Fibroblast of mammary gland (primary cell): ENCODE measurements around the gene CP.

Experiments used
- DNase-seq: peaks from one replicate; pipeline ENCODE4 v3.0.0-alpha.2; 2010; ENCODE audit warnings: low read depth
- H3K4me3 ChIP-seq: 2 replicates; pipeline ENCODE4 v1.5.1; 2011; ENCODE audit warnings: low read depth, mild to moderate bottlenecking, low read length, moderate library complexity; ENCODE audit not compliant: control insufficient read depth
- TF ChIP-seq, protein P1 (sequence below): conservative IDR thresholded peaks from 2 replicates; pipeline ENCODE4 v1.5.1; 2011; ENCODE audit warnings: low read depth, low read length, inconsistent platforms; ENCODE audit not compliant: control insufficient read depth, insufficient read depth

The CP gene

GRCh38 chr3:149221783-149222517 is at the start of gene CP:
CP (minus strand) TSS chr3:149221829; CDS start chr3:149221792, 37 bp downstream.
- no peak for DNase-seq
- TF ChIP-seq, protein P1, sequence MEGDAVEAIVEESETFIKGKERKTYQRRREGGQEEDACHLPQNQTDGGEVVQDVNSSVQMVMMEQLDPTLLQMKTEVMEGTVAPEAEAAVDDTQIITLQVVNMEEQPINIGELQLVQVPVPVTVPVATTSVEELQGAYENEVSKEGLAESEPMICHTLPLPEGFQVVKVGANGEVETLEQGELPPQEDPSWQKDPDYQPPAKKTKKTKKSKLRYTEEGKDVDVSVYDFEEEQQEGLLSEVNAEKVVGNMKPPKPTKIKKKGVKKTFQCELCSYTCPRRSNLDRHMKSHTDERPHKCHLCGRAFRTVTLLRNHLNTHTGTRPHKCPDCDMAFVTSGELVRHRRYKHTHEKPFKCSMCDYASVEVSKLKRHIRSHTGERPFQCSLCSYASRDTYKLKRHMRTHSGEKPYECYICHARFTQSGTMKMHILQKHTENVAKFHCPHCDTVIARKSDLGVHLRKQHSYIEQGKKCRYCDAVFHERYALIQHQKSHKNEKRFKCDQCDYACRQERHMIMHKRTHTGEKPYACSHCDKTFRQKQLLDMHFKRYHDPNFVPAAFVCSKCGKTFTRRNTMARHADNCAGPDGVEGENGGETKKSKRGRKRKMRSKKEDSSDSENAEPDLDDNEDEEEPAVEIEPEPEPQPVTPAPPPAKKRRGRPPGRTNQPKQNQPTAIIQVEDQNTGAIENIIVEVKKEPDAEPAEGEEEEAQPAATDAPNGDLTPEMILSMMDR: no peak
- H3K4me3 ChIP-seq: no peak within 1 kb of the TSS

DNA sequence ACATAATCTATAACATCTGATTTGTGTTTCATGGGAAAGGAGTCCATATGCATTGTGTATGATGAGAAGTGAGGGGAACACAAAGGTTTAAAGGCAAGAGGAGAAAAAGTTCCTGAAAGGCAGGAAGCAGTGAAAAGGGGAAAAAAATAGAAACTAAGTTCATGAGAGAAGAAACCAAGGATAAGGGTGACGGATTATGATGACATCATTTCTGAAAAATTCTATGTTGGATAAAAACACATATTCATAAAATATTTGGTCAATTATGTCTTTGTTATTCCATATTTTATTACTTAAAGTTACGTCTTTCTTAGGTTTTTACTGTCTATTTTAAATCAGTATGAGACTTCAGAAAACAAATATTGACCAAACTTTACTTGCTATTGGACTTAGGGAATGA is 48.6 kb upstream of the CP start:
- TF ChIP-seq, protein P1: no peak
- H3K4me3 ChIP-seq: no peak overlapping the region
- DNase-seq: peak; percentile 10

DNA sequence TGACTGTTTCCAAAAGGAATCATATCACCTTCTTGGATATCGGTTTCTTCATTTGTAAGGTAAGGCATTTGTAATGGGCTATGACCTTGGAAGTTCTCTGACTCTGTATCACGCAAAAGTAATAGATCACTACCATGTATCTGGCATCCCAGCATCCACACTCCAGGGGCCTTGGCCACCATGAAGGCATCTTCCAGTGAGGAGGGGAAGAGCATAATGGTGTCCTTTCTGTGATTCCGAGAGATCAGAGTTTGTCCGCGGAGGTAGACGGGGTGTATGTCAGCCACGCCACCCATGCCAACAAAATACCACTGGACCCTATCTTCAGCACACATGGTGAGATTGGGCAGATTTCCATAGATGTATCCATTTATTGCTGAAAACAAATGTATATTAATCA is 48.1 kb upstream of the CP start:
- no peak overlapping the region for H3K4me3 ChIP-seq
- TF ChIP-seq, protein P1: no peak
- DNase-seq: no peak

GRCh38 chr3:149267565-149267964 is 45.9 kb upstream of the CP start:
- DNase-seq: no peak
- TF ChIP-seq, protein P1: no peak
- no peak overlapping the region for H3K4me3 ChIP-seq

GRCh38 chr3:149266736-149267135 is 45.1 kb upstream of the CP start:
- H3K4me3 ChIP-seq: no peak overlapping the region
- peak; percentile 51 for DNase-seq

GRCh38 chr3:149263856-149264255 is 42.2 kb upstream of the CP start:
- TF ChIP-seq, protein P1: no peak
- H3K4me3 ChIP-seq: no peak overlapping the region
- no peak for DNase-seq

More at GRCh38 chr3:149266736-149267135, 45.1 kb upstream of the CP start:
- TF ChIP-seq, protein P1: no peak
